ENCODE results near the gene CD2BP2.
A peak's percentile ranks its signal among the peaks of the same experiment; 100 is the strongest.
"Not testable (repeated sequence)": the region's sequence is repeated elsewhere in the genome, so short reads cannot be mapped to it uniquely, and the experiment has no call there.

CD2BP2 gene

DNA sequence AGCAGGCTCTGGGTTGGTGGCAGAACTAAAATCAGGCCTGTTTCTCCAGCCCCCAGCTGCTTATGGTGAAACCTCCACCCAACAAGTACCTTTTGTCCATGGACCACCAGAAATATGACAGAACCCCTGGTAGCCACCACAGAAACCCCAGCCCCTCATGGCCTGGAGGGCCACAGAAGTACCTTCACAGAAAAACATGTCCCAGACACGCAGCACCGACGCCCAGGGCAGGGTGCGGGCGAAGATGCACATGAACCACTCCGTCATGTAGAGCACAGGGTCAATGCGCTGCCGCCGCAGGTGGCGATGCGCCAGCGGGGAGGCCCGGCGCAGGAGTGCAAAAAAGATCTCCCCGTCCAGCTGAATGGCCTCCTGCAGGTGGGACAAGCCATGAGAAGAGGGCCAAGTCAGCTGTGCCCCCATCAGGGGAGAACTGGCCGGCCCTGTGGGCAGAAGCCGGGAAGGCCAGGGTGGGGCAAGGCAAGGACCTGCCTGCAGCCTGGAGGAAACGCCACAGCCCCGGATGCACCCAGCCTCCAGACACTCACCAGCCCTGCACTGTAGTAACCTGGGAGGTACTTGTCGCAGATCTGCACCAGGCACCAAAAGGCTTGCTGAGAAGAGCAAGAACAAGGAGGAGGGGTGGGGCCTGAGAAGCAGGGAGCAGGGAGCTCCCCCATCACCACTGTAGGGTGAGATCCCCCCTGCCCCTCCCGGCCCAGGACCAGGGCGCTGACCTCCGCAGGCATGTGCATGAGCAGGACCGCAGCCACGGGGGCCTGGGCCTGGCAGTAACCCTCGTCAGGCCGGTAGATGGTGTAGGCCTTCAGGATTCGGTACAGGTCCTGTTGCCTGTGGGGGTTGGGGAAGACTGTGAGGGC, 4.1 kb upstream of the CD2BP2 start:
- DNase-seq (ENCODE audit: low read depth) = no peak

DNA sequence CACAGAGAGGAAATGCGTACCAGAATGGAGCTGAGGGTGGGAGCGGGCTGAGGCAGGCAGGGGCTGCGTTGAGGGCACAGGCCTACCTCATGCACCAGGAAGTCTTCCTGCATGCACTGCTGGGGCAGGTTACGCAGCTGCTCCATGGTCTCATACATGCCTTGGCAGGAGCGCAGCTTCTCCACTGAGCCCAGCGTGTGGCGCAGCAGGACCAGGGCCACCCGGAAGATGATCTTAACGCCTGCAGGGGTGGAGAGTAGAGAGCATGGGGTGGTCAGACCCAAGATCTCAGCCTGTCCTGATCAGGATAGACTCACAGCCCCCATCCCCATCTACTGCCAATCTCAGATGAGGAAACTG, 3.4 kb upstream of the CD2BP2 start:
- DNase-seq (ENCODE audit: low read depth) = no peak

DNA sequence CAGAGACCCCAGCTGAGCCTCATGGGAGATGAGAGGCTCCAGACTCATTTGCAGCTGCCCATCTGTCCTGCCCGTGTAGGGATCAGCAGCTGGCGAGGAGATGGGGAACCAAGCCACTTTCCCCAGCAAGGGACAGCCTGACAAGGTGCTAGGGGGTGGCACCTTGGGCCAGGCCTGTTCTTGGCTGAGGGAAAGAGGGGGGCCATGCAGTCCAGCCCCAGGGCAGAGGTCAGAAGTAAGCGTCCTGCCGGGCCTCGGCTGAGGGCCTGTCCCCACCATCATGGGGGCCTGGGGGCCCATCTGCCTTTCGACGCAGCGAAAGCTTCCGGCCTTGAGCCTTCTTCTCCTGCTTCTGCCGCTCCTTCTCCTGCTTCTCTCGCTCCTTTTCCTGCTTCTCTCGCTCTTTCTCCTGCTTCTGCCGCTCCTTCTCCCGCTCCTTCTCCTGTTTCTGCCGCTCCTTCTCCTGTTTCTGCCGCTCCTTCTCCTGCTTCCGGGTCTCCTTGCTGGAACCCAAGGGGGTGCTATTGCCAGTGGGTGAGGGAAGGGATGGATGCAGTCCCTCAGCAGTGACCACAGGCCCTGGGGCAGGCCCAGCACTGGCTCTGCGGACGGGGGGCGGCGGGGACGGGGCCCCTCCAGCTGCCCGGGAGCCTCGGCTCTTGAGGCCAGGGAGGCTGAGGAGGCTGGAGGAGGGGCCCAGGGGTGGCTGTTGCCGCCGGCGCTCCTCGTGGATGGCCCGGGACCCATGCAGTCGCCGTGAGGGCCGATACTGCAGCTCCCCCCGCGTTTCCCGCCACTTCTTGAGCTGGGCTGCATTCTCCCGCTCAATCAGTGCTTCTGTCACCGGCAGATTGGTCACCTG, 2.8 kb upstream of the CD2BP2 start:
- no peak for DNase-seq (ENCODE audit: low read depth)

DNA sequence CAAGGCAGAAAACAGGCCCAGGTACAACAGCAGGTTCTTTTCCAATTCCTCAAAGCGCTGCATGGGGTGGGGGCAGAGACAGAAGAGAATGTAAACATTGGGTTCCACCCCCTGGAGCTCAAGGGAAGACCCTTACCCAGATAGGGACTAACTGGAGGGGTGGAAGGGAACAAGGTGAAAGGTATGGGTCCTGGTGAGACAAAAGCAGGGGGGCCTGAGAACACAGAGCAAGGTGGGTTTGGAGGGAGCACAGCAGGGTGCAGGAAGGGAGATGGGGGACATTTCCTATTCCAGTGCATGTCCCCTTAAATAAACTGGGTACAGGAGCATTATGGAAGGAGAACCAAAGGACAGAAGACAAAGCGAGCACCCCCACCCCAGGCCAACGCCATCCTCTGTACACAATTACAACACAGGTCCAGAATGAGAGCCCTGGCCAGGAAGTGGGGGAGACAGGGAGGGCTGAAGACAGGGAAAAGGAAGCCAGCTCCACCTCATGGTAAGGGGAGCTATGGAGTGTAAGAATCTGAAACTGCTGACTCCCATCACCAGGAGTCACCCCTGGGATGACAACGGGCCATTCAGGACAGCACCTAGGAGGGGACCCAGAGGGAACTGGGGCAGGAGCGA, 2.1 kb upstream of the CD2BP2 start:
- no peak for DNase-seq (ENCODE audit: low read depth)

DNA sequence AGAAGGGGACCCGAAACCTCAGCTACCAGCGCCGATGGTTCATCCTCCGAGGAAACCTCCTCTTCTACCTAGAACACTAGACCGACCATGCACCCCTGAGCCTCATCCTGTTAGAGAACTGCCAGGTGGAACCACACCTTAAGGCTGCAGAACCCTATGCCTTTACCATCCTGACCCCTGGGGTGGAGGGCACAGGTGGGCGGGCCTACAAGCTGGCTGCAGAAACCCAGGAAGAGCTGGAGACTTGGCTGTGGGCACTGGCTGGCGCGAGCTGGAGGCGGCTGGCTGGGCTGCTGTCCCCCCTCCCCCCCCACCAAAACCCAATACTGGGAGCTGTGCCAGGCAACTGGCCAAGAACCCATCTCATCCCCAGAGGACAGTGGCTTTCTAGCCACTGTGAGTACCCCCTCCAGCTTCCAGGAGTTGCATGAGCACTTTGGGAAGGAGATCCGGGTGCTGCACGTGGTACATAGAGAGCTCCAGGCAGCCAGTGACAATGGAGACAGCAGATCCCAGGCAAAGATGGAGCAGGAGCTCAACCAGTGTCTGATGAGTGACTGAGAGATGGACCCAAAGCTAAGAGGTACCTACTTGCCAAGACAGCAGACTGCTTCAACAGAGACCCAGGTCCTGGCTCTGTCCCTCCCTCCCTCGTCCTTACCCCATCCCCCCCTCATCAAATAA, 1.4 kb upstream of the CD2BP2 start:
- DNase-seq (ENCODE audit: low read depth) = no peak

DNA sequence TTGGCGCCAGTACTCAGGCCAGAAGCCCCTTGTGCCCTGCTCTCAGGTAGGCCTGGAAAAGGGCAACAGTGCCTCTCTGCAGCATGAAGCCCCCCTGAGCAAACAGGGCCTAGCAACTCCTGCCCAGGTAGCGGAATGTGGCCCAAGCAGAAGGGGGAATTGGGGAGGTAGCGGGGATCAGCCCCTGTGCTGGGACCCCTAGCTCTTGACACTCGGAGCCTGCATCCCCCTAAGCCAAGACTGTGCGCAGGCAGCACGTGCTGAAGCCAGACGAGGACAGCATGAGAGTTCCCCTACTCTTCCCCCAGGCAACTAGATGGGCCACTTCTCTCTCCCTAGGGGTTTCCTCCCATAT, 823 bp upstream of the CD2BP2 start:
- DNase-seq (ENCODE audit: low read depth) = no peak

DNA sequence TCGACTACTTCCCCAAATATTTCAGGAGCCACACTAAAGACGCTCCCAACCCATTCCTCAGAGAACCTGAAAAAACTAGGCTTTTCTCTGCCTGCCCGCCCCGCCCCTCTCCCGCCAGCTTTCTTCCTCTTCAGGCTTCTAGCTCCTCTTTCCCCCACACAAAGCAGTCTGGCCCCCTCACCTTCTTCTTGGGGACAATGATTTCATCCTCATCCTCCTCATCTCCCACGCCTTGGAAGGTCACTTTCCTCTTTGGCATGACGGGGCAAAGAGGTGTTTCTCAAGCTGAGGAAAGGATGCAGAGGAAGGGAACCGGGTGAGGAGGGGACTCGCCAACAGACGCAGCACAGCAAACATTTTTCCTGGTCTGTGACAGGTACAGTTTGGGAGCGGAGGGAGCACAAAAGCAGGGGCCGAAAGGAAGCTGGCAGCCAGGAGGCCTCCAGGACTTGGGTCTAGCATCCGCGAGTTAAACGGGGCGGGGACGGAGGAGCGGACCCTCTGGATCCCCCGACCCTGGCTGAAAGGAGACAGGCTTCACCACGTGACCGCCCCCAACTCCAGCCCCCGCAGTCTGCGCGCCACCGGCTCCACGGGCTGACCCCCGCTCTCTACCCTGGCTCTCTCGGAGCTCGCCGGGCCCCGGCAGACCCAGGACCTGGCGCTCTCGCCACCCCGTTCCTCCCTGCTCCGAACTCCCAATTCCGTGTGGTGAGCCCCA, 525 bp downstream of the CD2BP2 start:
- DNase-seq (ENCODE audit: low read depth) = no peak

DNA sequence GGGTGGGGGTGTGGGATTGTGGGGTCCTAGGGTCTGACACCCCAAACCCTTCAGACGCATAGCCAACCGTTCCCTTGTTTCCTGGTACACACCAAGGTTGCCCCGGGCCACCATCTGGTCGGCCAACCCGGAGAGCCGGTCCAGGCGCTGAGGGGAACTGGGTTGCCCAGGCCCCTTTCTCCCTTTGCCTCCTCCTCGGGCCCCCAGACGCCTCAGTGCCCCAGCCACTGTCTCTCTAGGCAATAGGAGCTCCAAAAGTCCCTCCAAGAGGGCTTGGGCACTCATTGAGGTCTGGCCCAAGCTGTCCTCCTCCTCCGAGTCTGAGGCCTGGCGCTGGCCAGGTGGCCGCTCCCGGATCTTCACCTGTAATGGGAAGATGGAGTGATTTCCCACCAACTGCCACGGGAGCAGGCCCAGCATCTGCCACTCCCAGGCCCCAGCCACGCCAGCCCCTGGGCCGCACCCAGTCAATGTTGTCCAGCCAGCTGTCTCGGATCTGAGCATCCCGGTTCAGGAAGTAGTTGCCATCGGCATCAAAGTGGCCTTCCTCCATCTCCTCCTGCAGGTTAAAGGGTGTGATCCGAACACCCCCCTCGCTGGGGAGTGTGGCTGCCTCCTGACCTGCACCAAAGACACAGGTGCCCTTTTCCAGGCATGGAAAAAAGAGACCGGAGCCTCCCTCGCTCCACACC, 1.5 kb downstream of the CD2BP2 start:
- no peak for DNase-seq (ENCODE audit: low read depth)

DNA sequence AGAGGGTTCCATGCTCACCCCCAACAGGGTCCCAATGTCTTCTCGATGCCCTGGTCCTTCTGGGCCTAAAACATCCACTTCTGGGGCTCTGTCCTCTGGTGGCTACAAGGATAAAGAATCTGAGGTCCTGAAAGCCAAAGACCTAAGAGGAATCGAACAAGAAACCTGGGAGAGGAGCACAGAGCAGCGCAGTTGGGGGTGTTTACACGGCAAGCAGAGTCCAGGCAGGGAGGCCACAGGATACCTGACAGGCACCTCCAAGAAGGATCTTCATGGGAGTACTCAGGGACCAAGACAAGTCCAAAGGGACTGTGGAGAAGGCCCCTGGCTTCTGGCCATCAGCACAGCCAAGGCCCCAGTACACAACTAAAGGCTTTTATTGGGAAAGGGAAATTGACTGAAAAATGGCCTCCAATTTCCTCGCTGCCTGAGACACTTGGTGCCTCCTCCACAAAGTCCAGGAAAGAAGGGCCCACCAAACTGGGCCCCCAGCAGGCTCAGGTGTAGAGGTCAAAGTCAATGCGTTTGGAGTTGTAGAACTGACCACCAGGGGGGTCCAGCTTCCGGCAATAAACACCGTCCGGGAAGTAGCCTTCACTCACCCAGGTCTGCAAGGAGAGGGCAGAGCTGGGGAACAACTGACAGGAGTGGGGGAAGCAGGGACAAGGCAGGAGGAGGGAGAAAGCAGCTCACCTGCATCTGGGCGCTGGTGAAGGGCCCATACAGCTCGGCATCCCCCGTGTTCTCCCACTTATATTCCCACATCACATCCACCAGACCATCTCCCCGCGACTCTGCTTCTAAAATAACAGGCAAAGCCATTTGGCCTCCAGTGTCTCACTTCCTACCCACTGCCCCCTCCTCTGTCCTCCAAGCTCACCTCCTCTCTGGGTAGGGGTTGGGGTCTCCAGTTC, 2.4 kb downstream of the CD2BP2 start:
- DNase-seq (ENCODE audit: low read depth) = no peak

DNA sequence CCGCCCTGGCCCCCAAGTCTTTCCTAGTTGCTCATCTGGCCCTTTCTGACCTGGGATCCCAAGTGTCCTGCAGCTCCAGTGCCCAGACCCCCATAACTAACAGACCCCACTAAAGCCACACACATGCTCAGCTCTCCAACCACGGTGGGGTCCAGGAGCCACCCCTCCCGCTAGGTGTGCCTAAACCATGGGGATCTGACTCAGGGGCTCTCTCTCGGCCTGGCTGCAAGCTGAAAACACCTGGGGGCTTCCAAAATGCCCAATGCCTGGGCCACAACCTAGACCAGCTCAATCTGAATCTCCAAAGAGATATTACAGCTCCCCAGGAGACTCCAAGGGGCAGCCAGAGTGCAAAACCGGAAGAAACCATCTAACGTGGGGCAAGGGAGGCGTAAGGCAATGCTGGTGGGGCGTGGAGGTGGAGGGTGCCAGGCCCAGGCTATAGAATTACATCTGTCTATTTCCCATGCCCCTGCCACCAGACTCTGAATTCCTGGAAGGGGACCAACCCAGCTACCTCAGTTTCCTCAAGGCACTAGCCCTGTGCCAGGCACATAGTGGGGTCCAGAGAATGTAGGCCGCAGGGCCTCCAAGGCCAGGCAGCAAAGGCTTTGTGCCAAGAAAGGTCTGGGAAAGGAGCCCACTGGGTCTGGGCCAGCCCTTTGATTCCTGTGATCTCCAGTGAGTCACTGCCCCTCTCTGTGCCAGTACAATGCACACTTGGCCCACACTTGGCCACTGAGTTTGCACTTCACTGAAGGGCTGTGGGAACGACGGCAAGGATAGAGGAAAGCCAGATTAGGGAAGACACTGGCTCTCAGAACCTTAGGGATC, 3.3 kb downstream of the CD2BP2 start:
- DNase-seq (ENCODE audit: low read depth) = peak; percentile 37

DNA sequence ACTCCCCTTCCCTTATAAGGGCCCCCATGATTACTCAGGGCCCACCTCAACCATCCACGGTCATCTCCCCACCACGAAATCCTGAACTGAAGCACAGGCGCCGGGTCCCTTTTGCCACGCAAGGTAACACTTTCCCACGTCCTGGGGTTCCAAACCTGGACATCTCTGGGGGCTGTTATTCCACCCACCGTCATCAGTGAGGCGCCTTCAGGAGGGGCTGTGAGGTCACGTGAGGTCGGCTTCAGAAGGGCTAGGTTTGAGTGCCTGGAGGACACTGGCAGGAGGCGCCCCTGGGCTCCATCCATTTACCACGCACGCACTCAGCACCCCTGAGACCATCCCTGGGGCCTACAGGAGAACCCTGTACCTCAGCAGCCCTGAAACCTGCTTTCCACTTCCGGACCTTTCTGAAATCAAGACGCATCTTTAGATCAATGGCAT, 4.1 kb downstream of the CD2BP2 start:
- DNase-seq (ENCODE audit: low read depth) = no peak

DNA sequence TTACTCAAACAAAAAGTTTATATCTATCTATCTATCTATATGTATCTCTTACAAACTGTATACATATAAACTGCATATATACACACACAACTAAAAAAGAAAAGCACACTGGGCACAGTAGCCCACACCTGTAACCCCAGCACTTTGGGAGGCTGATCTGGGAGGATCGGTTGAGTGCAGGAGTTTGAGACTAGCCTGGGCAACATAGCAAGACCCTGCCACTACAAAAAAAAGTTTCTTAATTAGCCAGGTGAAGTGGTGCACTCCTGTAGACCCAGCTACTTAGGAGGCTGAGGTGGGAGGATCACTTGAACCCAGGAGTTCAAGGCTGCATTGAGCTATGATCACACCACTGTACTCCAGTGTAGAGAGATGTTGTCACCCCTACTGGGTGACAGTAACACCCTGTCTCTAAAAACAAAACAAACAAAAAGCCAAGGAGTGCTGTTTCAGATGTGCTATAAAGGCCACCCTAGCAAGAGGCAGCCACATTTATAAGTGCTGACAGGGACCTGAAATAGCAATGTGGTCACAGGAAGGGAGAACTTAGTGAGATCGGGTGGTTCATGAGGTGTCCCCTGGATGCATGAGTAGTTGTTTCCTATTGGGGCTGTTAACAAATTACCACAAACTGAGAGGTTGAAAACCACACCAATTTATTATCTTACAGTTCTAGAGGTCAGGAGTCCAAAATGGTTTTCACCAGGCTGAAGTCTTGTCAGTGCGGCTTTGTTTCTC, 4.8 kb downstream of the CD2BP2 start:
- DNase-seq (ENCODE audit: low read depth) = no peak

DNA sequence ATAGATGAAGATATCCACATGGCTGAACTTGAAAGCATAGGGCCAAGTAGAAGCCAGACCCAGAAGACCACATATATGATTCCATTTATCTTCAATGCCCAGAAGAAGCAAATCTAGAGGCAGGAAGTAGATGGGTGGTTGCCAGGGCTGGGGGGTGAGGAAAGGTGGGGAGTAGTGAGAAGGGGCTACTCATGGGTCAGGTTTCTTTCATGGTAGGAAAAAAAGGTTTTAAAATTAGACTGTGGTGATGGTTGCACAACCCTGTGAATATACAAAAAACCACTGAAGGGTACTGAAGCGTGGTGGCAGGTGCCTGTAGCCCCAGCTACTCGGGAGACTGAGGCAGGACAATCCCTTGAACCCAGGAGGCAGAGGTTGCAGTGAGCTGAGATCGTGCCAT, 5.4 kb downstream of the CD2BP2 start:
- no peak for DNase-seq (ENCODE audit: low read depth)

DNA sequence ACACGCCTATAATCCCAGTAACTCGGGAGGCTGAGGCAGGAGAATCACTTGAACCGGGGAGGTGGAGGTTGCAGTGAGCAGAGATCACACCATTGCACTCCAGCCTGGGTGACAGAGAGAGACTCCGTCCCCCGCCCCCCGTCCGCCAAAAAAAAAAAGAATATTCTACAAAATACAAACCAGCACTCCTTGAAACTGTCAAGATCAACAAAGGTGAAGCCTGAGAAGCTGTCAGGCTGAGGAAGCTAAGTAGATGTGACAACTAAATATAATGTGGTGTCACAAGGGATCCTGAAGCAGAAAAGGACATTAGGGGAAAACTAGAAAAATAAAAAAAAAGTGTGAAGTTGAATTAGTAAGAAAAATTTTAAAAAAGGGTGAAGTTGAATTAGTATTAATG, 6.2 kb downstream of the CD2BP2 start:
- DNase-seq (ENCODE audit: low read depth) = no peak

DNA sequence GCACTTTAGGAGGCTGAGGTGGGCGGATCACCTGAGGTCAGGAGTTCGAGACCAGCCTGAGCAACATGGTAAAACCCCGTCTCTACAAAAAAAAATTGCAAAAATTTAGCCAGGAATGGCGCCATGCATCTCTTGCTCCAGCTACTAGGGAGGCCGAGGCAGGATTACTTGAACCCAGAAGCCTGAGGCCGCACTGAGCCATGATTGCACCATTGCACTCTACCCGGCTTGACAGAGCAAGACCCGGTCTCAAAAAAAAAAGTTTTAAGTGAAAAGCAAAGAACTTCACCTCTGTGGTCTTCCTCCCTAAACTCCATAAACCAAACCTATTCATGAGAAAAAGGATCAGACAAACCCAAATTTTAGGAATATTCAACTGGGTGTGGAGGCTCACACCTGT, 7.0 kb downstream of the CD2BP2 start:
- no peak for DNase-seq (ENCODE audit: low read depth)

DNA sequence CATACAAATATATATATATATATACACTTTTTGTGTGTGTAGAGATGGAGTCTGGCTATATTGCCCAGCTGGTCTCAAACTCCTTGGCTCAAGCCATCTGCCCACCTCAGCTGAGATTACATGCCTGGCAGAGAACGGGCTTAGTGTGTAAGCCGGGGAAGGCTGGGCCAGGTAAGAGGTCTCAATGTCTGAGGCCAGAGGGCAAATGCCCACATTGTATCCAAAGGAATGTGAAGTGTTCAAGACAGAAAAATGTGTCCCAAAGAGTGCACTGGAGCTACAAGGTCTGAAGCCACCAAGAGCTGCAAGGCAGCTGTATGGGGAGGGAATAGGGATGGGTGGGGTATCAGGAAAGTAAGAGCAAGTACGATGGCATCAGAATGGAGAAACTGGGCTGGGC, 8.8 kb downstream of the CD2BP2 start:
- no peak for DNase-seq (ENCODE audit: low read depth)

DNA sequence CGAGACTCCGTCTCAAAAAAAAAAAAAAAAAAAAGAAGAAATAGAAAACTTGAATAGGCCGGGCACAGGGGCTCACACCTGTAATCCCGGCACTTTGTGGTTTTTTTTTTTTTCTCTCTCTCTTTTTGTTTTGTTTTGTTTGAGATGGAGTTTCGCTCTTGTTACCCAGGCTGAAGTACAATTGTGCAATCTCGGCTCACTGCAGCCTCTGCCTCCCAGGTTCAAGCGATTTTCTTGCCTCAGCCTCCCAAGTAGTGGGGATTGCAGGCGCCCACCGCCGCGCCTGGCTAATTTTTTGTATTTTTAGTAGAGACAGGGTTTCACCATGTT, 11.7 kb downstream of the CD2BP2 start:
- not testable (repeated sequence) for DNase-seq (ENCODE audit: low read depth)

DNA sequence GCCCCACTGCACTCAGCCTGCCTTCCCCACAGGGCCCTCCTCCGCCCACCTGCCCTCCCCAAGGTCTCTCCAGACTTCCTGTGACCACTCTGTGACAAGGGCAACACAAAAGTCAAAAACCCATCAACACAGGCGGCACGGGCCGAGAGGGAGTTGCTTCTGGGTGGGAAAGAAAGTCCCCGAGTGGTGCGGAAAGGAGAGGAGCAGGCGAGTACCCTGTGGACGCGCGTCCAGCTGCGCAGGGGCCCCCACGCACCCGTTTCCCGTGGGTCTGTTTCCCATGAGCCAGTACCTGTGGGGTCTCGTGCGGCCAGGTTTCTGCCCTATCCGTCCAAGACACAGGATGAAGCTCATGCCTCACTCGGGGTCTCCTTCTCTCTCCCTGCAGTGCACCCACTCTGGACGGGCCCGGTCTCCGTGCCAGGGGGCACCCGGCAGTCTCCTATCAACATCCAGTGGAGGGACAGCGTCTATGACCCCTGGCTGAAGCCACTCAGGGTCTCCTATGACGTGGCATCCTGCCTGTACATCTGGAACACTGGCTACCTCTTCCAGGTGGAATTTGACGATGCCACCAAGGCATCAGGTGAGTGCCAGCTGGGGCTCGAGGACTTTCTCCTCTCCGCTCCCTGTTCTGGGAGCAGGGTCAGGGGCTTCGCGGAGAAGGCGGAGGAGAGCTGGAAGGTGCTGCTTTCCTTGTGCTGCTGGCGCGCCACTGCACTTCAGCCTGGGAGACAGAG, 12.2 kb downstream of the CD2BP2 start:
- no peak for DNase-seq (ENCODE audit: low read depth)

All from HS-5 (cell line).